ENCODE results near the gene PRKAG2.

Gene PRKAG2

GRCh38 chr7:151705636-151706276 lies 171.2 kb downstream of the PRKAG2 start:
- no peak for DNase-seq

GRCh38 chr7:151704960-151705635 lies 171.8 kb downstream of the PRKAG2 start:
- no peak for DNase-seq

- DNase-seq = no peak
These were observed 172.5 kb downstream of the PRKAG2 start for GRCh38 chr7:151704299-151704959.

GRCh38 chr7:151702961-151703360 lies 174.0 kb downstream of the PRKAG2 start:
- no peak for DNase-seq

GRCh38 chr7:151700586-151701165 lies 176.2 kb downstream of the PRKAG2 start:
- DNase-seq = no peak

- no peak for DNase-seq
These were observed 177.0 kb downstream of the PRKAG2 start for GRCh38 chr7:151699928-151700319.

GRCh38 chr7:151699147-151699927 lies 177.6 kb downstream of the PRKAG2 start:
- DNase-seq = no peak

GRCh38 chr7:151697942-151698341 lies 179.0 kb downstream of the PRKAG2 start:
- DNase-seq = no peak

- DNase-seq = no peak
These were observed 179.4 kb downstream of the PRKAG2 start for GRCh38 chr7:151697515-151697895.

- no peak for DNase-seq
These were observed 180.0 kb downstream of the PRKAG2 start for GRCh38 chr7:151696721-151697514.

GRCh38 chr7:151695951-151696541 lies 180.9 kb downstream of the PRKAG2 start:
- no peak for DNase-seq

- no peak for DNase-seq
These were observed 181.9 kb downstream of the PRKAG2 start for GRCh38 chr7:151694828-151695580.

GRCh38 chr7:151694441-151694827 lies 182.5 kb downstream of the PRKAG2 start:
- DNase-seq = no peak

GRCh38 chr7:151693140-151693539 lies 183.8 kb downstream of the PRKAG2 start:
- no peak for DNase-seq

- no peak for DNase-seq
These were observed 184.2 kb downstream of the PRKAG2 start for GRCh38 chr7:151692721-151693120.

GRCh38 chr7:151691449-151691848 lies 185.5 kb downstream of the PRKAG2 start:
- no peak for DNase-seq

GRCh38 chr7:151690606-151691005 lies 186.3 kb downstream of the PRKAG2 start:
- no peak for DNase-seq

- no peak for DNase-seq
These were observed 187.5 kb downstream of the PRKAG2 start for GRCh38 chr7:151689196-151689971.

GRCh38 chr7:151688236-151688780 lies 188.6 kb downstream of the PRKAG2 start:
- no peak for DNase-seq

All from activated CD4-positive, CD25-positive, alpha-beta regulatory T cell (primary cell).